HG03196 (cell line): ENCODE measurements around the gene BCLAF1.

Source experiments
- ATAC-seq: cut with Tn5 transposase; IDR thresholded peaks from one replicate; pipeline ENCODE4 v1.9.1; 2021; ENCODE audit not compliant: unreplicated experiment

The BCLAF1 gene

GRCh38 chr6:136209496-136209895 lies 80.2 kb downstream of the BCLAF1 start:
- ATAC-seq: no peak

DNA sequence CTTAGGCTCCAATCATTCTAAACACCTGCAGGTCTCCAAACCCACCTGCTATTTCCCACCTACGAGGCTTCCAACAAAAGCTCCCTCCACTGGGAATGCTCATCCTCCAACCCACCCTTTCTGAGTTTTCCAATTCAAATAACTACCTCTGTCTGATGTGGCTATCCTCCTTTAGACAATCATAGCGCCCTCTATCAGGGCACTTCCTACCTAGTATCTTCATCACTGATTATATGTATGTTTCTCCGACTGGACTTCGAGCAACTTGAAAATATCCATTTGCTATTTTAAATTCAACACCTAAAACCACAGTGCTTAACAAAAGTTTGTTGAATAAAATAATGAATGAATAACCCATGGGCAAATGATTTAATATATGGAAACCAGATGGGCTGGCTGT lies 80.9 kb downstream of the BCLAF1 start:
- no peak for ATAC-seq
